Heart left ventricle (tissue), 16 donors: ENCODE measurements around the gene BAIAP3. TPM values are rescaled to one million over a fixed set of nuclear protein-coding genes. Genes with fewer than 3 reads are reported as not detected.
"Not testable (repeated sequence)": the region's sequence is repeated elsewhere in the genome, so short reads cannot be mapped to it uniquely, and the experiment has no call there.

Experiments used
- ATAC-seq, 4 donors: fragments of 200-7000 bp; cut with Tn5 transposase; one replicate each; pipeline ENCODE4 v1.9.1; 2020 to 2022; ENCODE audit warnings: moderate library complexity in 4 of 4, mild to moderate bottlenecking in 3 of 4, moderate number of reproducible peaks in 1 of 4
- DNase-seq, 5 donors: peaks; one replicate each; pipeline ENCODE4 v3.0.0-alpha.2; 2020
- H3K27ac ChIP-seq, 12 donors: fragments of 200-600 bp; sonication (generic) in 4 of 12; one replicate each; pipeline versions ENCODE4 v1.5.0 to v1.8.0; 2016 to 2022; ENCODE audit warnings: mild to moderate bottlenecking in 2 of 12
- H3K27me3 ChIP-seq, 9 donors: fragments of 200-600 bp; sonication (generic) in 2 of 9; one replicate each; pipeline versions ENCODE4 v1.5.1 to v1.8.0; 2016 to 2022; ENCODE audit warnings: mild to moderate bottlenecking in 3 of 9
- H3K36me3 ChIP-seq, 9 donors: fragments of 200-600 bp; sonication (generic) in 2 of 9; one replicate each; pipeline versions ENCODE4 v1.5.0 to v1.8.0; 2018 to 2022; ENCODE audit warnings: mild to moderate bottlenecking in 2 of 9
- H3K4me1 ChIP-seq, 12 donors: fragments of 200-600 bp; sonication (generic) in 4 of 12; one replicate each; pipeline versions ENCODE4 v1.5.0 to v1.8.0; 2016 to 2022; ENCODE audit warnings: mild to moderate bottlenecking in 3 of 12
- H3K4me3 ChIP-seq, 12 donors: fragments of 200-600 bp; sonication (generic) in 4 of 12; one replicate each; pipeline versions ENCODE4 v1.5.0 to v1.8.0; 2017 to 2022; ENCODE audit warnings: mild to moderate bottlenecking in 9 of 12, moderate library complexity in 4 of 12
- H3K9me3 ChIP-seq, 12 donors: fragments of 200-600 bp; sonication (generic) in 4 of 12; one replicate each; pipeline versions ENCODE4 v1.5.0 to v1.8.0; 2016 to 2022; ENCODE audit warnings: mild to moderate bottlenecking in 1 of 12
- POLR2A ChIP-seq, 2 donors: fragments of 450-650 bp; IDR thresholded peaks; one replicate each; pipeline ENCODE4 v1.6.1; 2017; ENCODE audit warnings: antibody characterized with exemption in 2 of 2, mild to moderate bottlenecking in 2 of 2, moderate library complexity in 2 of 2
- WGBS, 4 donors: extraction: QIAGEN DNeasy Blood & Tissue Kit in 2 of 4; methylation state at CpG; one replicate each; pipeline versions ENCODE4 v1.1.5 to v1.1.7; 2013 to 2018; 5-methylcytosine and 5-hydroxymethylcytosine counted together
- intact Hi-C, 10 donors: fragments of 100-400 bp; cut with DNase I; formaldehyde crosslinking; loops; one replicate each; pipeline versions ENCODE4 v1.11.1 to v1.14.2; 2022
- polyA plus RNA-seq, 2 donors: library from polyadenylated mRNA; stranded (reverse); fragments of 200-250 nt; gene quantifications; one replicate each; pipeline ENCODE4 v1.2.3, GENCODE V29; 2013
- total RNA-seq, 9 donors: library from RNA; depleted of rRNA in 2 of 9; stranded (reverse); fragments of >200 nt in 2 of 9; fragmentation: NEBNext Ultra II Directional in 3 of 9; extraction: Animal tissue kit (Norgen Biotek cat#: 25700) in 3 of 9; gene quantifications; one replicate each; pipeline versions ENCODE4 v1.1.0 to v1.2.4, GENCODE V29; 2016 to 2023
- TF ChIP-seq, protein P1 (sequence below), 12 donors: fragments of 200-600 bp; sonication (generic) in 4 of 12; IDR thresholded peaks; one replicate each; pipeline versions ENCODE4 v1.5.0 to v1.8.0; 2018 to 2022; ENCODE audit warnings: antibody characterized with exemption in 12 of 12, mild to moderate bottlenecking in 5 of 12
- donor health status: ischemic (EF 13 %, LVEDD 7.1; RV severe dilation, severe dysfunction).
- donor health status: healthy with polysubstance abuse.
- donor health status: DM: no; HTN: yes; CAD: no.
- donor health status: DM: no; HTN: no; CAD: no.
- donor health status: ischemic (EF 25% LVEDD 6.9; RV normal size, moderate dysfunction).
- donor health status: ischemic (EF 25% LVEDD 5.7; RV mildly dilated, moderate dysfunction).
- donor health status: healthy.
- donor health status: DM: yes; HTN: yes; CAD: no.
- donor health status: ischemic (EF 35%, LVEDD 5.7; RV mildly dilated, moderate dysfunction).
- donor health status: nonischemic (EF 11% LVEDD 7.7; RV severe dilation, severe dysfunction).
- donor health status: DM: yes; HTN: yes; CAD: no.
- donor health status: PGD.
- donor health status: ischemic (EF 29% LVEDD 5.4; RV normal size, mild dysfunction).
- donor health status: nonischemic (EF 23%, LVEDD 6.1; RV moderate dilation, normal function).

Gene BAIAP3
- total and polyA plus RNA-seq, 11 donors: 0.88 to 4.0 (median 2.6) TPM

DNA sequence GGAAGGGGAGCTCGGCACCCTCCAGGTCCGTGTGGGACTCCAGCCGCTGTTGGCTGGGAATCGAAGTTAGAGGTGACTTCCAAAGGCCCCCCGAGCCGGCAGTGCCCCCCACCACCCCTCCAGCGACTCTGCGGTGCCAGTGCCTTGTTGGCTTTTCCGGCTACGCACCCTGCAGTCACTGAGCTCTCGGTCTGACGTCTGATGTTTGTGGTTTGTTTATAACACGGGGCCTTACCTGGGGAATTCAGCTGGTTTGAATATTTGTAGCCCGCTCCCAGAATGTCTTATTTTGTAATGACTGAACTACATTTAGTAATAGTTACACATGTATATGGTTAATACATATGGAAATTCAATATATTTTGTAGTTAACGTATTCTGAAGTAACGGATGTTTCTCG, 7.1 kb upstream of the BAIAP3 start:
- H3K4me1 ChIP-seq: peaks cover 0 to 27% (median 5%) of the 10 kb centered on the region in 12 donors
- intact Hi-C loops: no loop called here
- DNase-seq (no peak), ATAC-seq (no peak)
- H3K9me3 ChIP-seq: peaks cover 0 to 6% (median 0%) of the 10 kb centered on the region in 12 donors
- no peak overlapping the region for H3K4me3 ChIP-seq
- WGBS, 4 donors: 66 to 80% (median 72%) methylated on average over 9 to 17 of the region's 17 CpGs
- peaks cover 0 to 46% (median 38%) of the 10 kb centered on the region in 9 donors for H3K36me3 ChIP-seq
- no peak for TF ChIP-seq POLR2A (IDR thresholded peaks at IDR 0.05)
- TF ChIP-seq, protein P1, sequence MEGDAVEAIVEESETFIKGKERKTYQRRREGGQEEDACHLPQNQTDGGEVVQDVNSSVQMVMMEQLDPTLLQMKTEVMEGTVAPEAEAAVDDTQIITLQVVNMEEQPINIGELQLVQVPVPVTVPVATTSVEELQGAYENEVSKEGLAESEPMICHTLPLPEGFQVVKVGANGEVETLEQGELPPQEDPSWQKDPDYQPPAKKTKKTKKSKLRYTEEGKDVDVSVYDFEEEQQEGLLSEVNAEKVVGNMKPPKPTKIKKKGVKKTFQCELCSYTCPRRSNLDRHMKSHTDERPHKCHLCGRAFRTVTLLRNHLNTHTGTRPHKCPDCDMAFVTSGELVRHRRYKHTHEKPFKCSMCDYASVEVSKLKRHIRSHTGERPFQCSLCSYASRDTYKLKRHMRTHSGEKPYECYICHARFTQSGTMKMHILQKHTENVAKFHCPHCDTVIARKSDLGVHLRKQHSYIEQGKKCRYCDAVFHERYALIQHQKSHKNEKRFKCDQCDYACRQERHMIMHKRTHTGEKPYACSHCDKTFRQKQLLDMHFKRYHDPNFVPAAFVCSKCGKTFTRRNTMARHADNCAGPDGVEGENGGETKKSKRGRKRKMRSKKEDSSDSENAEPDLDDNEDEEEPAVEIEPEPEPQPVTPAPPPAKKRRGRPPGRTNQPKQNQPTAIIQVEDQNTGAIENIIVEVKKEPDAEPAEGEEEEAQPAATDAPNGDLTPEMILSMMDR (IDR thresholded peaks at IDR 0.05): no peak
- peak overlapping the region in 3 of 12 donors; percentile 9 to 39 (median 35) for H3K27ac ChIP-seq
- peaks cover 0 to 4% (median 0%) of the 10 kb centered on the region in 9 donors for H3K27me3 ChIP-seq

DNA sequence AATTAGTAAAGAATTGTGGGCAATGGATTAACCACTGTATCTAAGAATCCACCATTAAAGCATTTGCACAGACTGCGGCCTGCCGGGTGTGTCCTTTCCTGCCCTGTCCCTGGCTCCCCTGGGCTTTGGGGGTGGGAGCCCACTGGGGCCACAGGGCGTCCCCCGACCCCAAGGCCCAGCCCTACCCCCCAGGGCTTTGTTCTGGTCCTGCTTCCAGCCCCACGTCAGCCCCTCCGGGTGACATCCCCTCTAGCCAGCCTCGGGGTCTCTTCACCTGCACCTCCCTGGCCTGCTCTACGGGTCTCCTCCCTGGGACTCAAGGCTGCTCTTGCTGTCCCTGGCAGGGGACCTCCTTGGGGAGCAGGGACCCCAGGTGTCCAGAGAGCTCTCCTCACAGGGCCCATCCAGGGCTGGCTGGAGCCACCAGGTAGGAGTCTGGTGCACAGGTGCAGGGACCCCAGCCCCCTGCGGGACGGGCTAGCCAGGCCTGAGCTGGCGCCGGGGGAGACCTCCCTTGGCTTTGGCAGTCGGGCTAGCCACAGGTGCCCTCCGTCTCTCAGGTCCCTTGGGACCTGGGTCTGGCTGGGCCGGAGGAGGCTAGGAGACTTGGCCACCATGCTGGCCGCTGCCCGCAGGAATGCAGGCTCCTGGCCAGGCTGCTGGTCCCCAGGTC, 6.4 kb upstream of the BAIAP3 start:
- TF ChIP-seq POLR2A (IDR thresholded peaks at IDR 0.05): no peak
- TF ChIP-seq, protein P1 (IDR thresholded peaks at IDR 0.05): no peak
- Histone ChIP-seq H3K4me1 (peaks cover 0 to 34% (median 10%) of the 10 kb centered on the region in 12 donors), H3K27ac (peak overlapping the region in 2 of 12 donors; percentile 15 to 35), H3K9me3 (peaks cover 0 to 6% (median 0%) of the 10 kb centered on the region in 12 donors), H3K27me3 (peaks cover 0 to 11% (median 2%) of the 10 kb centered on the region in 9 donors), H3K4me3 (no peak overlapping the region), H3K36me3 (peaks cover 0 to 39% (median 31%) of the 10 kb centered on the region in 9 donors)
- 60 to 72% (median 70%) methylated on average over 9 to 17 of the region's 17 CpGs for WGBS, 4 donors
- DNase-seq (no peak), ATAC-seq (peak in 1 of 4 donors; percentile 6)
- intact Hi-C loops: no loop called here

DNA sequence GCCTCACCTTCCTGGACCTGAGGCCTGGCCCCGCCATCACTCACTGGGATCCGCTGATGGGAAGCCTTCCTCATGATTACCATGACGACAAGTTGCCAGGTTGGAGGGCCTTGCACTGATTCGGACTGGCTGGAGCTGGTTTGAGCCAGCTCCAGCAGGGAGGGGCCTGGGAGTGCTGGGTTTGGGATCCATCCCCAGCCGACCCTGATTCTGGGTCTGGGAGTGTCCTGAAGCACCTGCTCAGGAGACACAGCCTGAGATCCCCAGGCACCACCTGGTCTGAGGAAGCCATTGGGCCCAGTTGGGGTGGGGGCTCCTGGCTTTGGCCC, 5.9 kb upstream of the BAIAP3 start:
- intact Hi-C loops: no loop called here
- Histone ChIP-seq H3K27ac (peak overlapping the region in 1 of 12 donors; percentile 35), H3K4me1 (peaks cover 0 to 39% (median 14%) of the 10 kb centered on the region in 12 donors), H3K36me3 (peaks cover 0 to 34% (median 27%) of the 10 kb centered on the region in 9 donors), H3K9me3 (peaks cover 0 to 6% (median 0%) of the 10 kb centered on the region in 12 donors), H3K4me3 (no peak overlapping the region), H3K27me3 (peaks cover 0 to 16% (median 5%) of the 10 kb centered on the region in 9 donors)
- TF ChIP-seq, protein P1 (IDR thresholded peaks at IDR 0.05): no peak
- TF ChIP-seq POLR2A (IDR thresholded peaks at IDR 0.05): no peak
- ATAC-seq (no peak), DNase-seq (no peak)
- whole genome bisulfite sequencing, 4 donors: 68 to 74% (median 73%) methylated on average over 4 to 5 of the region's 5 CpGs; no CpG with 5 or more reads in 1 of the 4 donors

DNA sequence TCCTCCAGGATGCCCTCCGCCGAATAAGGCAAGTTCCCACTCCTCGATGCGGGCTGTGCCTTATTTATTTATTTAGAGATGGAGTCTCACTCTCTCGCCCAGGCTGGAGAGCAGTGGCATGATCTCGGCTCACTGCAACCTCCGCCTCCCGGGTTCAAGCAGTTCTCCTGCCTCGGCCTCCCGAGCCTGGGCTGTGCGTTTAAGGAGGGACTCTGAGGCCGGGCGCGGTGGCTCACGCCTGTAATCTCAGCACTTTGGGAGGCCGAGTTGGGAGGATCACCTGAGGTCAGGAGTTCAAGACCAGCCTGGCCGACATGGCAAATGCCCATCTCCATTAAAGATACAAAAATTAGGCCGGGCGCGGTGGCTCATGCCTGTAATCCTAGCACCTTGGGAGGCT, 5.3 kb upstream of the BAIAP3 start:
- peaks cover 0 to 44% (median 19%) of the 10 kb centered on the region in 12 donors for H3K4me1 ChIP-seq
- 89 to 91% (median 90%) methylated on average over 16 to 20 of the region's 20 CpGs for WGBS, 4 donors
- H3K9me3 ChIP-seq, H3K4me3 ChIP-seq, H3K27ac ChIP-seq, intact Hi-C loops, DNase-seq, ATAC-seq: not testable (repeated sequence)
- peaks cover 0 to 28% (median 25%) of the 10 kb centered on the region in 9 donors for H3K36me3 ChIP-seq
- peaks cover 0 to 22% (median 11%) of the 10 kb centered on the region in 9 donors for H3K27me3 ChIP-seq

DNA sequence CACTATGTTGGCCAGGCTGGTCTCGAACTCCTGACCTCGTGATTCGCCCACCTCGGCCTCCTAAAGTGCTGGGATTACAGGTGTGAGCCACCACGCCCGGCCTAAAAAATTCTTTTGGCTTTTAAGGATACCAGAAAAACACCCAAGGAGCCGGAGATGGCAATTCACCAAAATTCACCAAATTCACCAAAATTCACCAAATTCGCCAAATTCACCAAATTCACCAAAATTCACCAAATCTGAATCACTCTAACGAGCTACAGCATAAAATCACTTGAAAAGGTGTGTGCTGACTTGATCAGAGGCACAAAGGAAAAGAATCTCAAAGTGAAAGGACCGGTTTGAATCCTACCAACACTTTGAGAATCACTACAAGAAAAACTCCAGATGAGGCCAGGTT, 4.5 kb upstream of the BAIAP3 start:
- Histone ChIP-seq H3K4me1 (peaks cover 0 to 53% (median 24%) of the 10 kb centered on the region in 12 donors), H3K27me3 (peaks cover 3 to 30% (median 18%) of the 10 kb centered on the region in 9 donors), H3K36me3 (peaks cover 0 to 20% (median 16%) of the 10 kb centered on the region in 9 donors)
- H3K27ac ChIP-seq, H3K4me3 ChIP-seq, ATAC-seq, H3K9me3 ChIP-seq, intact Hi-C loops, DNase-seq: not testable (repeated sequence)
- WGBS, 4 donors: 92 to 94% (median 93%) methylated on average over 10 of the region's 10 CpGs
